HepG2 (cell line): Measurements from ENCODE around the gene TMCO4. TPM values are rescaled to one million over a fixed set of nuclear protein-coding genes. Genes with fewer than 3 reads are reported as not detected.

ENCODE experiments used
- ATAC-seq: fragments of 200-7000 bp; cut with Tn5 transposase; 3 replicates; pipeline ENCODE4 v1.9.1; 2020; ENCODE audit warnings: mild to moderate bottlenecking, moderate library complexity
- BruUV-seq: library from RNA; stranded (reverse); fragments of 400-500 nt; replicated peaks from 2 replicates; lab custom pipeline; 2021; lab: Mats Ljungman, UMichigan
- CTCF ChIA-PET: fragments of 300-600 bp; formaldehyde crosslinking; extraction: SDS; loops from one replicate; lab custom pipeline; 2021; ENCODE audit warnings: low total read pairs, inconsistent platforms, low intra/inter-chr PET ratio; lab: Yijun Ruan, JAX
- POLR2A ChIA-PET: fragments of 350-600 bp; sonication (Branson Sonifier 250); formaldehyde crosslinking; loops from one replicate; lab custom pipeline; 2020; ENCODE audit warnings: antibody characterized with exemption, inconsistent platforms; lab: Yijun Ruan, JAX
- DNase-seq: peaks from one replicate; pipeline ENCODE4 v3.0.0-alpha.2; 2015; ENCODE audit warnings: low spot score
- FAIRE-seq: peaks from 3 replicates; lab custom pipeline; 2011; peaks lifted over from hg19 to GRCh38; lab: Jason Lieb, UNC
- H2AFZ ChIP-seq: one replicate; pipeline ENCODE4 v1.6.1; 2011; ENCODE audit warnings: low read length, inconsistent platforms
- H3K27ac ChIP-seq: fragments of 300-600 bp; 3 replicates; pipeline ENCODE4 v1.8.0; 2011; ENCODE audit warnings: mixed run types, mild to moderate bottlenecking, mixed read lengths, low read length, inconsistent platforms; ENCODE audit not compliant: insufficient read depth; ENCODE audit errors: extremely low read length
- H3K27me3 ChIP-seq, 2 experiments: fragments of 200-600 bp in 1 of 2; 2 replicates in 1 of 2; 3 replicates in 1 of 2; pipeline versions ENCODE4 v1.6.0 to v1.8.0; 2011; ENCODE audit warnings: low read length in 2 of 2, mild to moderate bottlenecking in 2 of 2, moderate library complexity in 2 of 2, inconsistent platforms in 1 of 2; ENCODE audit not compliant: insufficient read depth in 2 of 2, control insufficient read depth in 1 of 2
- H3K36me3 ChIP-seq, 2 experiments: fragments of 200-600 bp in 1 of 2; replicated peaks in 1 of 2; 2 replicates in 1 of 2; 3 replicates in 1 of 2; pipeline versions ENCODE4 v1.5.1 to v1.8.0; 2011; ENCODE audit warnings: low read length in 2 of 2, inconsistent platforms in 1 of 2; ENCODE audit not compliant: insufficient read depth in 2 of 2, control insufficient read depth in 1 of 2
- H3K4me1 ChIP-seq: 2 replicates; pipeline ENCODE4 v1.5.1; 2012; ENCODE audit warnings: low read length, inconsistent platforms; ENCODE audit not compliant: insufficient read depth
- H3K4me2 ChIP-seq: 2 replicates; pipeline ENCODE4 v1.6.0; 2011; ENCODE audit warnings: low read depth, low read length, inconsistent platforms
- H3K4me3 ChIP-seq, 3 experiments: fragments of 200-600 bp in 1 of 3; sonication (generic), shearing (Covaris generic) in 1 of 3; replicated peaks in 1 of 3; 2 replicates each; pipeline ENCODE4 v1.5.1; 2011 to 2016; ENCODE audit warnings: low read length in 3 of 3, inconsistent platforms in 2 of 3, low read depth in 2 of 3, mild to moderate bottlenecking in 2 of 3, control low read depth in 1 of 3, mixed read lengths in 1 of 3; ENCODE audit not compliant: insufficient read depth in 1 of 3
- H3K79me2 ChIP-seq: one replicate; pipeline ENCODE4 v1.6.1; 2011; ENCODE audit warnings: low read length, inconsistent platforms; ENCODE audit not compliant: insufficient read depth
- H3K9ac ChIP-seq: 2 replicates; pipeline ENCODE4 v1.6.0; 2011; ENCODE audit warnings: mild to moderate bottlenecking, low read depth, low read length, inconsistent platforms; ENCODE audit not compliant: insufficient read depth
- H3K9me3 ChIP-seq: 2 replicates; pipeline ENCODE4 v1.5.1; 2012; ENCODE audit warnings: mild to moderate bottlenecking, low read length
- H4K20me1 ChIP-seq: 2 replicates; pipeline ENCODE4 v1.6.0; 2011; ENCODE audit warnings: inconsistent platforms, mild to moderate bottlenecking, low read length, moderate library complexity; ENCODE audit not compliant: insufficient read depth
- ZNF230 ChIP-seq: sonication (generic); formaldehyde crosslinking; IDR thresholded peaks from 2 replicates; pipeline ENCODE4 v1.4.0; 2020; ENCODE audit warnings: mild to moderate bottlenecking, missing genetic modification reagents
- ZNF629 ChIP-seq: sonication (generic); formaldehyde crosslinking; conservative IDR thresholded peaks from 2 replicates; pipeline ENCODE4 v1.5.0; 2020; ENCODE audit warnings: missing genetic modification reagents
- WGBS: methylation state at CpG from one replicate; pipeline ENCODE4 v1.1.6; 2017; ENCODE audit warnings: low lambda C conversion rate; 5-methylcytosine and 5-hydroxymethylcytosine counted together
- in situ Hi-C: cut with HindIII; loops from 2 replicates; pipeline ENCODE4 v1.10.0; 2017; ENCODE audit warnings: low pct_unique_long_range_greater_than_20kb; ENCODE audit not compliant: extremely low pct_ligation_motif_present
- intact Hi-C: fragments of 100-400 bp; cut with micrococcal nuclease; formaldehyde crosslinking; loops from one replicate; pipeline ENCODE4 v1.10.0; 2022; ENCODE audit not compliant: unreplicated experiment
- polyA plus RNA-seq, 8 experiments: library from polyadenylated mRNA; depleted of rRNA in 3 of 8; stranded (reverse) in 7 of 8; unstranded in 1 of 8; fragments of >200 nt; fragmentation: Illumina TruSeq in 4 of 8; extraction: Trizol in 4 of 8; gene quantifications; 2 replicates each; pipeline versions ENCODE4 v1.2.1 to v1.2.3, GENCODE V29; 2011 to 2016; ENCODE audit warnings: low read depth in 4 of 8, missing spikeins in 1 of 8, mixed read lengths in 1 of 8; ENCODE audit not compliant: insufficient read depth in 1 of 8
- total RNA-seq, 5 experiments: library from RNA; depleted of rRNA; stranded (reverse); fragments of >200 nt; fragmentation: Illumina TruSeq; extraction: Trizol; gene quantifications; 2 replicates each; pipeline ENCODE4 v1.2.3, GENCODE V29; 2016; ENCODE audit warnings: low read depth in 1 of 5
- TF ChIP-seq, protein P1 (sequence below): sonication (generic); formaldehyde crosslinking; conservative IDR thresholded peaks from 2 replicates; pipeline ENCODE4 v1.8.0; 2022; ENCODE audit warnings: missing genetic modification reagents
- TF ChIP-seq, protein P2 (sequence below): sonication (generic); formaldehyde crosslinking; conservative IDR thresholded peaks from 2 replicates; pipeline ENCODE4 v1.4.0; 2020; ENCODE audit warnings: missing genetic modification reagents

TMCO4 gene
- total and polyA plus RNA-seq, 2 of the 13 experiments (the other 11 are each of a cell fraction or from before 2014, with no cell fraction given): 2.1 to 4.1 TPM

DNA sequence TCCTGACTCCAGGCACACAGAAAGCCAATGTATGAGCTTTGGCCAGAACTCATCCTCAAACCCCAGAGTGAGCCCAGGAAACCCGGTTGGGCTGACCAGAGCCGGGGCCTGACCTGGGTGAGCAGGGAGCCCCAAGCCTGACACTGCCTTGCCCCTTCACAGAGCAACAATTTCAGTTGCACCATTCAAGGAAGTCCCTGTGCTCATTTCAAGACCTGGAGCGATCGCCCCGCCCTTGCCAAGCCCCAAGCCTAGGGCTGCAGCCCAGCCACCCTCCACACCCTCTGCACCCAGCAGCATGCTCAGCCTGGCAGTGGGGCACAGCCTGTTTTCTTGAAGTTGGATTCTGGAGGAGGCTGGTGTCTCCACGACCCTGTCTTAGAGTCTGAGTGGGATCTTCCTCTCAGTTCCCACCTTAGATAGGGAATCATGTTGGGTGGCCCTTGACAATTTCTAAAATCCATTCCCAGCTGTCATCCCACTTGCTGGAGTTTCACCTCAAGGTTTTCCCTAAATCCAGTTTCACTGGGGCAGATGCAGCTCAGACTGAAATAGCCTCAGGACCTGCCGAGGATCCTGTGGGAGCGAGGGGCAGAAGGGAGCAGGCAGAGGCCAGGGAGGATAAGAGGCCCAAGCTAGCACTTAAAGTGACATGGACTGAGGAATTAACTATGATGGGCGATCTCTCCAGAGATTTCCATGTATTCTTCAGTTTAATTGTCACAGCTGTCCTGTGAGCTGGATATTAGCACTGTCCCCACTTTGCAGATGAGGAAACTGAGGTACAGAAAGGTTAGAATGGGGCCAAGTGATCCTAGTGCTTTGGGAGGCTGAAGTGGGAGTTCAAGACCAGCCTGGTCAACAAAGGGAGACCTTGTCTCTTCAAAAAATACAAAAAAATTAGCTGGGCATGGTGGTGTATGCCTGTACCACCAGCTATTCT, 153.1 kb downstream of the TMCO4 start:
- POLR2A ChIA-PET: no interaction called here
- Histone ChIP-seq H3K36me3 (no peaks in the 10 kb centered on the region), H3K27me3 (peaks cover 0 to 21% of the 10 kb centered on the region in 2 experiments; a peak in 3 of 5 replicates), H2AFZ (no peak overlapping the region), H3K4me2 (no peak overlapping the region), H3K79me2 (no peaks in the 10 kb centered on the region), H4K20me1 (no peaks in the 10 kb centered on the region), H3K9ac (no peak overlapping the region), H3K4me3 (no peak overlapping the region), H3K27ac (no peak overlapping the region), H3K9me3 (no peaks in the 10 kb centered on the region), H3K4me1 (peaks cover 37% of the 10 kb centered on the region)
- in situ Hi-C loops: loop anchor here (5.0 kb wide), 3 partner anchors 49 to 304 kb away; a partner anchor contains a TSS
- CTCF ChIA-PET: no interaction called here
- no peak for DNase-seq
- TF ChIP-seq, protein P1, sequence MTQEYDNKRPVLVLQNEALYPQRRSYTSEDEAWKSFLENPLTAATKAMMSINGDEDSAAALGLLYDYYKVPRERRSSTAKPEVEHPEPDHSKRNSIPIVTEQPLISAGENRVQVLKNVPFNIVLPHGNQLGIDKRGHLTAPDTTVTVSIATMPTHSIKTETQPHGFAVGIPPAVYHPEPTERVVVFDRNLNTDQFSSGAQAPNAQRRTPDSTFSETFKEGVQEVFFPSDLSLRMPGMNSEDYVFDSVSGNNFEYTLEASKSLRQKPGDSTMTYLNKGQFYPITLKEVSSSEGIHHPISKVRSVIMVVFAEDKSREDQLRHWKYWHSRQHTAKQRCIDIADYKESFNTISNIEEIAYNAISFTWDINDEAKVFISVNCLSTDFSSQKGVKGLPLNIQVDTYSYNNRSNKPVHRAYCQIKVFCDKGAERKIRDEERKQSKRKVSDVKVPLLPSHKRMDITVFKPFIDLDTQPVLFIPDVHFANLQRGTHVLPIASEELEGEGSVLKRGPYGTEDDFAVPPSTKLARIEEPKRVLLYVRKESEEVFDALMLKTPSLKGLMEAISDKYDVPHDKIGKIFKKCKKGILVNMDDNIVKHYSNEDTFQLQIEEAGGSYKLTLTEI: no peak
- TF ChIP-seq, protein P2, sequence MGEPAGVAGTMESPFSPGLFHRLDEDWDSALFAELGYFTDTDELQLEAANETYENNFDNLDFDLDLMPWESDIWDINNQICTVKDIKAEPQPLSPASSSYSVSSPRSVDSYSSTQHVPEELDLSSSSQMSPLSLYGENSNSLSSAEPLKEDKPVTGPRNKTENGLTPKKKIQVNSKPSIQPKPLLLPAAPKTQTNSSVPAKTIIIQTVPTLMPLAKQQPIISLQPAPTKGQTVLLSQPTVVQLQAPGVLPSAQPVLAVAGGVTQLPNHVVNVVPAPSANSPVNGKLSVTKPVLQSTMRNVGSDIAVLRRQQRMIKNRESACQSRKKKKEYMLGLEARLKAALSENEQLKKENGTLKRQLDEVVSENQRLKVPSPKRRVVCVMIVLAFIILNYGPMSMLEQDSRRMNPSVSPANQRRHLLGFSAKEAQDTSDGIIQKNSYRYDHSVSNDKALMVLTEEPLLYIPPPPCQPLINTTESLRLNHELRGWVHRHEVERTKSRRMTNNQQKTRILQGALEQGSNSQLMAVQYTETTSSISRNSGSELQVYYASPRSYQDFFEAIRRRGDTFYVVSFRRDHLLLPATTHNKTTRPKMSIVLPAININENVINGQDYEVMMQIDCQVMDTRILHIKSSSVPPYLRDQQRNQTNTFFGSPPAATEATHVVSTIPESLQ (CRISPR knock-in tag): no peak
- no peak for TF ChIP-seq ZNF230 (CRISPR knock-in tag)
- peak; percentile 61 for TF ChIP-seq ZNF629 (CRISPR knock-in tag)
- FAIRE-seq: no peak
- BruUV-seq: no TSS peak
- intact Hi-C loops: no loop called here
- ATAC-seq: no peak
- 84% methylated on average over 7 of the region's 9 CpGs for WGBS
